Fibroblast of pulmonary artery (primary cell): ENCODE measurements around the gene ROGDI.
A peak's percentile ranks its signal among the peaks of the same experiment; 100 is the strongest.

Source experiments
- DNase-seq: peaks from one replicate; pipeline ENCODE4 v3.0.0-alpha.2; 2010; ENCODE audit warnings: low read depth
- H3K4me3 ChIP-seq: replicated peaks from 2 replicates; pipeline ENCODE4 v1.5.1; 2011; ENCODE audit warnings: low read depth, mild to moderate bottlenecking, control low read depth, low read length, moderate library complexity
- TF ChIP-seq, protein P1 (sequence below): IDR thresholded peaks from 2 replicates; pipeline ENCODE4 v1.5.1; 2011; ENCODE audit warnings: mild to moderate bottlenecking, control low read depth, low read length, inconsistent platforms; ENCODE audit errors: missing control alignments

ROGDI gene

DNA sequence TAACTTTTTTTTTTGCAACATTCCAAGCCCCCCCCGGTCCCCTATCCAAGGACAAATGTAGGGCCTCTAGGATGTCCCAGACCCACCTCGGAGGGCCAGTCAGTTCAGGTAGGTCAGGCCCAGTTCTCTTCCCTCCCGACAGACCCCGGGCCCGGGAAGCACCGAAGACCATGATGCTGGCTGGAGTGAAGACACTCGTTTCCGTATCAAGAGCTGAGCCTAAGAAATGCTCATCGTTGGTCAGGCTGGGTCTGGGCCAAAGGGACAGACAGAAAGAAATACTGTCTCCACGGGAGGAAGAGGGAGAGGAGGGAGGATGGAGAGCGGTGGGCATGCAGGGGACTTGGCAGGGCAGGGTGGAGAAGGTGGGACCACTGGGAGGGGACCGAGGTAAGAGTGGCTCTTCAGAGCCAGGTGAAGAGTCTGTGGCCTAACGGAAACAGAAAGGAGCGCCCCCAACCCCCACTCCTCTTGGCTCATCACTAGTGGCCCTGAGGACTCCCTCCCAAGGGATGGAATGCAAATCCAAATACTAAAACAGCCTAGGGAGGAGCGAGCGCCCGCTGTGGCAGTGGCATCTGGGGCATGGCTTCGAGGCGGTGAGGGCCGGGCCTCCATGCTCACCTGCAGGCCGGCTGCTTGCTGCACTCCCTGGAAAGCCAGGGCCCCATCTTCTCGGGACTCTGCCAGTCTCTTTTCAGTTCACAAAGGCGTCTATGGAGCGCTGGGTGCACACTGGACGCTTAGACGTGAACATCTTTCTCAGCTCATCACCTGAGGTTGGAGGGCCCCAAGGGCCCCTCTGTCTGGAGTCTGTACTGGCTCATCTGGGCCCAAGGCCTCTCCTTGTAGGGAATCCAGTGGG lies 1.7 kb upstream of the ROGDI start:
- H3K4me3 ChIP-seq = no peak overlapping the region
- DNase-seq = no peak
- TF ChIP-seq, protein P1, sequence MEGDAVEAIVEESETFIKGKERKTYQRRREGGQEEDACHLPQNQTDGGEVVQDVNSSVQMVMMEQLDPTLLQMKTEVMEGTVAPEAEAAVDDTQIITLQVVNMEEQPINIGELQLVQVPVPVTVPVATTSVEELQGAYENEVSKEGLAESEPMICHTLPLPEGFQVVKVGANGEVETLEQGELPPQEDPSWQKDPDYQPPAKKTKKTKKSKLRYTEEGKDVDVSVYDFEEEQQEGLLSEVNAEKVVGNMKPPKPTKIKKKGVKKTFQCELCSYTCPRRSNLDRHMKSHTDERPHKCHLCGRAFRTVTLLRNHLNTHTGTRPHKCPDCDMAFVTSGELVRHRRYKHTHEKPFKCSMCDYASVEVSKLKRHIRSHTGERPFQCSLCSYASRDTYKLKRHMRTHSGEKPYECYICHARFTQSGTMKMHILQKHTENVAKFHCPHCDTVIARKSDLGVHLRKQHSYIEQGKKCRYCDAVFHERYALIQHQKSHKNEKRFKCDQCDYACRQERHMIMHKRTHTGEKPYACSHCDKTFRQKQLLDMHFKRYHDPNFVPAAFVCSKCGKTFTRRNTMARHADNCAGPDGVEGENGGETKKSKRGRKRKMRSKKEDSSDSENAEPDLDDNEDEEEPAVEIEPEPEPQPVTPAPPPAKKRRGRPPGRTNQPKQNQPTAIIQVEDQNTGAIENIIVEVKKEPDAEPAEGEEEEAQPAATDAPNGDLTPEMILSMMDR = no peak

DNA sequence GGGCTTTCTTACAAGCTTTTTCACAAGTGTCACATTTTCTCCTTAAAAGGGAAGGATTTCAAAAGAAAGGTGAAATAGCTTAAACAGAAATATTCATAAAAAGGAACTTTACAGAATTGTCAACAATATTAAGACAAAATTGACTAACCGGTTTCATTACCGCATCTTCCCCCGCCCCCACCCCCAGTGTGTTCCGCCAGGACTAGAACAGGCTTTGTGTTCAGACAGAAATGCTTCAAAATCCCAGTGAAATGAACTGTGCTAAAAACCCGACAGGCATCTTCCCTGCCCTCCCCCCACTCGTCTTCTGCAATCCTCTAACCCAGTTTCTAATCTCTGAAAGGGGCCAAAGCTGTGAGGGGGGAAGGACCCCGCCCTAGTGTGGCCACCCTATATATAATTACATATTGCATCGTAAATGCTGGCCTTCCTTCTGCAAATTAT lies 990 bp upstream of the ROGDI start:
- no peak for DNase-seq
- TF ChIP-seq, protein P1 = no peak
- peak overlapping the region; percentile 66 for H3K4me3 ChIP-seq

DNA sequence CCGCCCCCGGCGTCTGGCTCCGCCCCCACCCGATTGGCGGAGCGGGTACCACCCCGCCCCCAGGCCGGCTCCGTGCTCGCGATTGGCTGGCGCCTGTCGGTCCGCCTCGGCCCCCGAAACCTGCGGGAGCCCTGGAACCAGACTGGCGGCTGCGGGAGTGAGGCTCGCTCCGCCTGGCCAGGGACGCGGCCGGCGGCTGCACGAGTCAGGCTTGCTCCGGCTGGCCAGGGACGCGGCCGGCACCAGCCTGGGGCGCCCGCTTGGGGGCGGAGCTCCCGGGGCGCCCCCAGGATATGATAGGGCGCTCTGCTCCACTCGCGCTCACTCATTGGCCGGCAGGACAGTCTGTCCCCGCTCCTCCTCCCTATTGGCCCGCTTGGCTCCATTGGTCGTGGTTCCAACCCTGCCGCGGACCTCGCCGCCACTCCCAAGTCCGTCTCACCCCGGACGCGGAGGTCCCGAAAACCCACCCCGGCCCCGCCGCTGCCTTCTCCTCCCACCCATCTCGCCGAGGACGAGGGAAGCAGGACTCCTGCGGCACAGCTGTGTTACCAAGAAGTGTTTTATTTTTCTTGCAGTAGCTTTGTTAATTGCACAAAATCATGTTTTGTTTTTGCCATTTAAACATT lies 340 bp upstream of the ROGDI start:
- H3K4me3 ChIP-seq = peak overlapping the region; percentile 66
- TF ChIP-seq, protein P1 = no peak
- peak; percentile 90 for DNase-seq

DNA sequence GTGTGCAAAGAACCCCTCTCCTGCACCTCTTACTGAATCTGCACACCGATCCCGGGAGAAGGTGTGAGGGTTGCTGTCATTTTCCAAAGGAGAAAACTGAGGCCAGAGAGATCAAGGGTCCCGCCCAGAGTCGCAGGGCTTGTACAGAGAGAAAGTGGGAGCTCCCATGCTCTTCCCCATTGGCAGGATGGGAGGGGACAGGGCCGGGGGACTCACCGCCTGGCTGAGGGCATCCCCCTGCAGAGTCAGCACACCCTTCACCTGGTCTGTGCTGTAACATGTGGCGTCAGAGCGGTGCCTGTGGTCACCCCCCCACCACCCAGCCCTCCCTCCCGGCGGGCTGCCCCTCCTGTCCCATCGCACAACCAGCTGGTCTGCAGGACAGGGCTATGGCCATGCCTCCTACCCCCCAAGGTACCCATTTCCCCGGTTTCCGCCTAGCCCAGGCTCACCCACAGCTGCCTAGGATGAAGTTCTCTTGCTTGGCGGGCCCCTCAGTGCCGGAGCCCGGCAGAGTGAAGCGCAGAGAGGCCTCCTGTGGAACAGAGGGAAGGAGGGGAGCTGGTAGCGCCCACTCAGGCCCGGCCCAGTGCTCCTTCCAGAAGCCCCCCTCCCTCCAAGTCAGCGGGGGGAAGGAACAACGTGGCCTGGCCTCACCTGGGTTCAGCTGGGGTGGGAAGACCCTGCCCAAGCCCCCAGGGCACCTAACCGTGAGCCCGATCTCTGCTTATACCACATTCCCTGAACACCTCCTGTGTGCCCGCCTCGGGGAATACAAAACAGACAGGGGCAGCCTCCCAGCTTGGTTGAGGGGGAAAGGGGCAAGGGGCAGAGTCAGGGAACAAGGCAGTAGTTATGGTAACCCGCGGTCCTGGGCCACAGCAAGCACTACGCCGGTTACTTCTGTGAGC lies 1.1 kb downstream of the ROGDI start:
- TF ChIP-seq, protein P1 = no peak
- DNase-seq = no peak

DNA sequence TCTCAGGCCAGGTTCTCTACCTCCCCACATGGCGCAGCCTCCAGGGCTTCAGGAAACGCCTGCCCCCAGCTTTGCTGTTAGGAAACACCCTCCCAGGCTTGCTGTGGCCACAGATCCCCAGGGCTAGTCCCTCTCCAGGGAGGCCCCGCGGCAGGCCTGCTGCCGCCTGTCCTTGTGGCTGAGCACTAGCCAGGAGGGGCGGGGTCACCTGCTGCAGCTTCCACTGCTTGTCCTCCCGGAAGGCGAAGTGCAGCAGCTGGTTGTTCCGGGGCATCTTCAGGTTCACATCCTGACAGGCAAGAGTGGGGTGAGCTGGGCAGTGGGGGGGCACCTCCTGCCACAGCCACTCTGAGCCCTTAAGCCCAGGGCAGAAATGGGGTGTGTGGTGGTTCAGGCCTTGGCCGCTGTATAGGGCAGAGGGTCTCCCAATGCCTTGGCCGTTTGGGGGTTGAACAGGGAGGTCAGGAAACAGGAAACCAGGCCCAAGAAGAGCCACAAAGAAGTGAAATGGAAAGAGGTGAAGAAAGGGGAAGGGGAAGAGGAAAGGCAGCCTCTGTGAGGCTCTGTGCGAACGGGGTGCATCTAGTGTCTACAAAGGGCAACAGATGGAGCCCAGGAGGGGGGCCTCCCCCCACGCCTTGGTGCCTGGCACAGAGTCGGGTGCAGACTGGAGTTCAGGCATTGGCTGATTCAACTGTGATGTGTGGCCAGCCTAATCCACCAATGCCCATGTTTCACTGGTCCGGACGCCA lies 2.0 kb downstream of the ROGDI start:
- DNase-seq = no peak
- TF ChIP-seq, protein P1 = no peak
- H3K4me3 ChIP-seq = no peak overlapping the region

More for the DNA sequence above, 1.1 kb downstream of the ROGDI start:
- peak overlapping the region; percentile 66 for H3K4me3 ChIP-seq
